HL-60 (cell line): ENCODE results near the gene TUG1.

Experiments used
- CTCF ChIP-seq: IDR thresholded peaks from one replicate; pipeline ENCODE4 v1.5.1; 2011; ENCODE audit warnings: low read length, control low read depth, inconsistent platforms; ENCODE audit not compliant: insufficient read depth
- POLR2AphosphoS5 ChIP-seq: IDR thresholded peaks from 2 replicates; pipeline ENCODE4 v1.6.1; 2012; ENCODE audit warnings: low read depth
- REST ChIP-seq: IDR thresholded peaks from 2 replicates; pipeline ENCODE4 v1.6.1; 2012; ENCODE audit warnings: low read depth; ENCODE audit not compliant: insufficient replicate concordance

GRCh38 chr22:30996462-30996861, 27.4 kb downstream of the TUG1 start:
- TF ChIP-seq CTCF (no peak), POLR2AphosphoS5 (no peak), REST (no peak)
